GM19025 (cell line): ENCODE measurements around the gene CSAG3.
"Not testable (repeated sequence)": the region's sequence is repeated elsewhere in the genome, so short reads cannot be mapped to it uniquely, and the experiment has no call there.

ENCODE experiments used
- ATAC-seq: cut with Tn5 transposase; IDR thresholded peaks from one replicate; pipeline ENCODE4 v1.9.1; 2021; ENCODE audit warnings: mild to moderate bottlenecking, low read depth, moderate library complexity; ENCODE audit not compliant: unreplicated experiment

CSAG3 gene

GRCh38 chrX:152758918-152759317 is at the start of gene CSAG3:
Gene CSAG3 (plus strand): TSS chrX:152759218.
- not testable (repeated sequence) for ATAC-seq

GRCh38 chrX:152713195-152713594 is 45.8 kb upstream of the CSAG3 start:
- not testable (repeated sequence) for ATAC-seq

GRCh38 chrX:152713815-152714787 is 44.9 kb upstream of the CSAG3 start, which contains the start of gene MAGEA2B:
Gene MAGEA2B (plus strand): TSS chrX:152714628. CDS start chrX:152717107, 2,479 bp downstream.
- ATAC-seq = not testable (repeated sequence)

GRCh38 chrX:152725409-152725808 is 33.6 kb upstream of the CSAG3 start:
- ATAC-seq = no peak

- ATAC-seq = no peak
Measured at GRCh38 chrX:152733261-152733975, 25.6 kb upstream of the CSAG3 start, which contains the start of the genes CSAG1 and MAGEA12. Gene CSAG1 (minus strand): TSS chrX:152733721. CDS start chrX:152732460, 1,261 bp downstream. Gene MAGEA12 (plus strand): TSS chrX:152733757. CDS start chrX:152736162, 2,405 bp downstream.

GRCh38 chrX:152734143-152734858 is 24.7 kb upstream of the CSAG3 start:
- ATAC-seq = not testable (repeated sequence)

GRCh38 chrX:152735101-152735500 is 23.9 kb upstream of the CSAG3 start:
- ATAC-seq = no peak

- ATAC-seq = no peak
Measured at GRCh38 chrX:152735860-152736511, 23.0 kb upstream of the CSAG3 start.

GRCh38 chrX:152736528-152736927 is 22.5 kb upstream of the CSAG3 start:
- not testable (repeated sequence) for ATAC-seq

GRCh38 chrX:152738560-152738959 is 20.5 kb upstream of the CSAG3 start:
- no peak for ATAC-seq

GRCh38 chrX:152753686-152754650 is 5.0 kb upstream of the CSAG3 start, which contains the start of gene MAGEA2:
Gene MAGEA2 (minus strand): TSS chrX:152753842. CDS start chrX:152751363, 2,479 bp downstream.
- ATAC-seq = not testable (repeated sequence)

GRCh38 chrX:152754871-152755270 is 4.1 kb upstream of the CSAG3 start:
- not testable (repeated sequence) for ATAC-seq

GRCh38 chrX:152759544-152759943 is 526 bp downstream of the CSAG3 start:
- ATAC-seq = not testable (repeated sequence)

GRCh38 chrX:152761582-152761981 is 2.6 kb downstream of the CSAG3 start:
- not testable (repeated sequence) for ATAC-seq

GRCh38 chrX:152766562-152766961 is 7.5 kb downstream of the CSAG3 start:
- not testable (repeated sequence) for ATAC-seq

GRCh38 chrX:152769549-152770289 is 10.7 kb downstream of the CSAG3 start, which contains the start of gene MAGEA6:
Gene MAGEA6 (minus strand): TSS chrX:152769689. CDS start chrX:152767650, 2,039 bp downstream.
- not testable (repeated sequence) for ATAC-seq

GRCh38 chrX:152787062-152787461 is 28.0 kb downstream of the CSAG3 start:
- peak; percentile 51 for ATAC-seq

- ATAC-seq = no peak
Measured at GRCh38 chrX:152798945-152799344, 39.9 kb downstream of the CSAG3 start.
